CD4-positive, alpha-beta T cell treated with Interleukin-15 for 1 hour (primary cell): ENCODE data around the gene AKAP12.

Source experiments
- DNase-seq: peaks from one replicate; pipeline ENCODE4 v3.0.0-alpha.2; 2020

AKAP12 gene

GRCh38 chr6:151239603-151240035, at the start of gene AKAP12:
Gene AKAP12 (plus strand): TSS chr6:151239967. CDS start chr6:151240563, 596 bp downstream.
- DNase-seq = no peak

DNA sequence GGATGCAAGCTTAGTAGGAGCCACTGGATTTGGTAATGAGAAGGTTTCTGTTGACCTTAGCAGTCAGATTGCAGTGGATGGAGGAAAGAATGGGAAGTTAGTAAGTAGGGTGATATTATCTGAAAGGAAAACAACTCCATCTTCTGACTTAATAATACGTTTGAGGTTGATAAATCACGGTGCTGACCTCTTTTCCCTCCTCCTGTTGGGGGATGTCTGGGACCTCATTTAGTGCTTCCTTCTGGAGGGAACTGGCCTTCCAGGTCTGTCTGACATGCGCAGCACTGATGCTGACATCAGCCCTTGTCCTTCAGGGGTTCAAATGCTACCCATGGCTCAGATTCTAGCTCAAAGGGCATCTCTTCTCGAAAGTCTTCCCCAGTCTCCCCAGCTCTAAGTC, 48.2 kb upstream of the AKAP12 start:
- no peak for DNase-seq

- no peak for DNase-seq
Measured at GRCh38 chr6:151196555-151196954, 43.2 kb upstream of the AKAP12 start.

DNA sequence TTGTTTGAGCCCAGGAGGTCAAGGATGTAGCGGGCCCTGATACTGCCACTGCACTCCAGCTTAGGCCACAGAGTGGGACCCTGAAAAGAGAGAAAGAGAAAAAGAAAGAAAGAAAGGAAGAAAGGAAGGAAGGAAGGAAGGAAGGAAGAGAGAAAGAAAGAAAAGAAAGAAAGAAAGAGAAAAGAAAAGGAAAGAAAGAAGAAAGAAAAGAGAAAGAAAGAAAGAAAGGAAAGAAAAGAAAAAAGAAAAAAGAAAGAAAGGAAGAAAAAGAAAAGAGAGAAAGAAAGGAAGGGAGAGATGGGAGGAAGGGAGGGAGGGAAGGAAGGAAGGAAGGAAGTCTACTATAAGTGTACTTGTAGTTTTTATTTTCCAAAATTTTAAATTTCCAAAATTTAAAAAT, 42.2 kb upstream of the AKAP12 start:
- no peak for DNase-seq

DNA sequence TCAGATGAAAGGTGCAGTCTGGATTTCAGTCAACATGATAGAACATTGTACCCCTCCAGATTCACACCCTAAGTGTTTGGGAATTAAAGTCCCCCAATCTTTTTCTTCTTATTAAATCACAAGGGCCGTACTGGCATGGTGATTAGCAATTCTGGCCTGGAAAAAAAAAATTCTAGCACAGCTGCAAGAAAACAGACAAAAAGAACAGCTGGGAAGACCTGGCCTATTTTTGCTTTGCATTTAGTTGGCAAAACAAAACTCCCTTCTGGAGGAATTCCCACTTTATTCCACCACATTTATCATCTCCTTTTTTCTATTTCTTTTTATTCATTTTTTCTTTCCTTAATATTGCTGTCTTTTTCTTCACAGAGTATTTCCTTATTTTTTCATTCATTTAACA, 39.8 kb upstream of the AKAP12 start:
- DNase-seq = no peak

GRCh38 chr6:151205721-151206600, 33.8 kb upstream of the AKAP12 start:
- no peak for DNase-seq

DNA sequence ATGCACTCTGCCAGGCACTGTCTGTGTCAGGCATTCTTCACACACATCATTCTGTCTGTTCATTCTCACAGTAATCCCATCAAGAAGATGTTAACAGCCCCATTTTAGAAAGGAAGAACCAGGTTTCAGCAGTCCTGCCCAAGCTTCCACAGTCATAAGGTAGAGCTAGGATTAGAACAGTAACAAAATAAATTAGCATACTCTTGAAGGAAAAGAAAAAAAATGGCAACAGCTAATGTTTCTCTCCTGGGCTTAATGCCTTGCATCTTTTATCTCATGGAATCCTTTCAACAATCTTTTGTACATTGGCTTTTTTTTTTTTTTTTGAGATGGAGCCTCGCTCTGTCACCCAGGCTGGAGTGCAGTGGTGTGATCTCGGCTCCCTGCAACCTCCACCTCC, 32.1 kb upstream of the AKAP12 start:
- no peak for DNase-seq

- no peak for DNase-seq
Measured at GRCh38 chr6:151209071-151209831, 30.5 kb upstream of the AKAP12 start.

GRCh38 chr6:151211075-151211474, 28.7 kb upstream of the AKAP12 start:
- no peak for DNase-seq

DNA sequence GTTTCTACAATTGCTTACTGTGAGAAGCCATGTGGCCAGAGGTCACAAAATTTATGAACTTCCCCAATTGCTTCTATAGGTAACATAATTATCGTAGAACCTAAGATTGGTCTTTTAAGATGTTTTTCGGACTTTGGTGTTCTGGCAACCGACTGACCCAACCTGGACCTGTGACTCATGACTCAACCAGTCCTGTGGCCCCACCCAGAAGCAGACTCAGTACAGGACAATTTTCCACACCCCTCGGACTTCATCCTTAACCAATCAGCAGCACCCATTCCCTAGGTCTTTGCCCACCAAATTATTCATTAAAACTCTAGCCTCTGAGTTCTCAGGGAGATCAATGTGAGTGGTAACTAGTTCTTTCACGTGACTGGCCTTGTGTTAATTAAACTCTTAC, 26.4 kb upstream of the AKAP12 start:
- DNase-seq = no peak

DNA sequence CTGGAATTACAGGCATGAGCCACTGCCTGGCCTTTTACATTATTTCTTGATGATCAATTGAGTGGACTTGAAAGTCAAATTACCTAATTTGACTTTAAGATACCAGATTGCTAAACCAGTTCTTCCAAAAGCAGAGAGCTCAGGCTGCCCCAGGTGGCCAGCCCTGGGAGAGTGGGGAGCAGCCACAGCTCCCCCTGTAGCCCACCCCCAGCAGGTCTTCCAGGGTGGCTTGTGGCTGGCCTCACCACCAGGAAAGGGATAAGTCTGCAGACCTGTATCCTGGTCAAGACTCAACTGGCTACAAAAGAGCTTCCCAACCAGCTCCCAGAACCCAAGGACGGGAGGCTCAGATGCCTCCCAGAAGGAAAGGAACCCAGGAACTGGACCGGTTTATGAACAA, 23.8 kb upstream of the AKAP12 start:
- DNase-seq = no peak

DNA sequence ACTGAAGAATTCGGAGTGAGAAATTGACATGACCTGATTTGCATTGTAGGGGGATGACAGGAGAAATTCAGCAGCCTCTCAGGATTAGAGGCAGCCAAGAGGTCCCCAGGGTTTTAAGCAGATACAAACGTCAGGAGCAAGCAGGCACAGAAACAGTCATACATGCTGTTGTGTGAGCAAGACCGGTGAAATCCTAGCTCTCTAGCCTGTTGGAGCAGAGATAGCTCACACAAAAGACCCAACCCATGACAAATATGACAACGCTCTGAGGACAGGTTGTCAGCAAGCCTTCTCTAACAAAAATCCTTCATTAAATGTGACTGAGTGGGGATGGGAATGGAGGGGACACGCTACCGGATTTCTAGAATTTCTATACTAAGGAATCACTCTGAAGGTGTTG, 23.0 kb upstream of the AKAP12 start:
- DNase-seq = no peak

- DNase-seq = no peak
Measured at GRCh38 chr6:151219192-151219591, 20.6 kb upstream of the AKAP12 start.

GRCh38 chr6:151224076-151224475, 15.7 kb upstream of the AKAP12 start:
- no peak for DNase-seq

GRCh38 chr6:151225919-151226318, 13.8 kb upstream of the AKAP12 start:
- no peak for DNase-seq

DNA sequence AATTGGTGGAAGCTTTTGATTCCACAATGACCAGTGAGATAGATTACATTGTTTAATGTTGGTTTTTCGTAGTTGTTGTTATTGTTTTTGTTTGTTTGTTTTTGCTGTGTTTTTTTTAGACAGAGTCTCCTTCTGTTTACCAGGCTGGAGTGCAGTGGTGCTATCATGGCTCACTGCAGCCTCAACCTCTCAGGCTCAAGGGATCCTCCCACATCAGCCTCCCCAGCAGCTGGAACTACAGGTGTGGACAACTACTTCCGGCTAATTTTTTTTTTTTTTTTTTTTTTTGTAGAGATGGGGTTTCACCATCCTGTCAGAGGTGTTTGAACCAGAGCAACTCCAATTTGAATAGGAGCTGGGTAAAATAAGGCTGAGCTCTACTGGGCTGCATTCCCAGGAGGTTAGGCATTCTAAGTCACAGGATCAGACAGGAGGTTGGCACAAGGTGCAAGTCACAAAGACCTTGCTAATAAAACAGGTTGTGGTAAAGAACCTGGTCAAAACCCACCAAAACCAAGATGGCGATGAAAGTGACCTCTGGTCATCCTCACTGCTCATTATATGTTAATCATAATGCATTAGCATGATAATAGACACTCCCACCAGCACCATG, 10.9 kb upstream of the AKAP12 start:
- no peak for DNase-seq

DNA sequence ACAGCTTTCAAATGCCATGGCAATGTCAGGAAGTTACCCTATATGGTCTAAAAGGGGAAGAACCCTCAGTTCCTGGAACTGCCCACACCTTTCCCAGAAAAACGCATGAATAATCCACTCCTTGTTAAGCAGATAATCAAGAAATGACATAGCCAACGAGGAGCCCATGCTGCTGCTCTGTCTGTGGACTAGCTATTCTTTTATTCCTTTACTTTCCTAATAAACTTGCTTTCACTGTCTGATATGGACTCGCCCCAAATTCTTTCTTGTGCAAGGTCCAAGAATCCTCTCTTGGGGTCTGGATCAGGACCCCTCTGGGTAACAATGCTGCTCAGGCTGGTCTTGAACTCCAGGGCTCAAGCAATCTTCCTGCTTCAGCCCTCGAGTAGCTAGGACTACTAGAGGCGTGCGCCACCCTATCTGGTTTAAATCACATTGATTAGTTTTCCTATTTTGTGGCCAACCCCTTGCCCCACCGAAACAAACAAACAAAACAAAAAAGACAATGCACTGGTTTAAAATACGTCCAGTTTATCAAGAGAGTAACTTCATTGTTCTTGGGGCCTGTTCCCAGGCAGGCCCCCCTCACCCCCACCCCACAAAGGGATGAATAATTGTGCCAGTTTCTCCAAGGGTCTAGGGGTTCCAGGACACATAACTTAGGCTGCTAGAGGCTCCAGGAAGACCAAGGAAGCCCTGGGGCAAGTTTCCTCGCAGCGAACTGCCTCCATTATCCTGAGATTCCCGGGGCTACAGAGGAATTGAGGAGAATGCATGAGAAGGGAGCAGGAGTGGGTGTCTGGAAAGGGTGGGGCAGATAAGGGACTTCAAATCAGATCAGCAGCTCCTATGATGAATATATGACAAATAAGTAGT, 10.1 kb upstream of the AKAP12 start:
- no peak for DNase-seq

- no peak for DNase-seq
Measured at GRCh38 chr6:151230277-151230577, 9.5 kb upstream of the AKAP12 start.

GRCh38 chr6:151232899-151233298, 6.9 kb upstream of the AKAP12 start:
- no peak for DNase-seq

GRCh38 chr6:151233731-151234130, 6.0 kb upstream of the AKAP12 start:
- no peak for DNase-seq

GRCh38 chr6:151236668-151237401, 2.9 kb upstream of the AKAP12 start:
- no peak for DNase-seq

- no peak for DNase-seq
Measured at GRCh38 chr6:151240036-151240685, 394 bp downstream of the AKAP12 start.
